ENCODE results near the gene GRAMD1A.

The GRAMD1A gene

GRCh38 chr19:35053667-35054293 lies 53.7 kb downstream of the GRAMD1A start:
- Histone ChIP-seq H3K9me3 (ENCODE audit: control insufficient read depth in 2 of 2, low read length in 2 of 2) (no peaks in the 10 kb centered on the region), H3K27ac (ENCODE audit: low read depth in 2 of 2, low read length in 2 of 2) (no peak overlapping the region), H3K4me1 (ENCODE audit: control insufficient read depth in 2 of 2, insufficient read depth in 2 of 2, low read length in 2 of 2) (no peaks in the 10 kb centered on the region), H3K36me3 (ENCODE audit: control insufficient read depth in 2 of 2, insufficient read depth in 2 of 2, low read length in 2 of 2) (no peaks in the 10 kb centered on the region), H3K4me3 (ENCODE audit: low read length in 2 of 2) (no peak overlapping the region), H3K27me3 (ENCODE audit: control insufficient read depth in 2 of 2, insufficient read depth in 2 of 2, low read length in 2 of 2) (peaks cover 0 to 5% of the 10 kb centered on the region in 2 donors), H3K9ac (ENCODE audit: low read depth in 1 of 2, low read length in 2 of 2) (no peak overlapping the region)

- peaks cover 0 to 5% of the 10 kb centered on the region in 2 donors for H3K27me3 ChIP-seq (ENCODE audit: control insufficient read depth in 2 of 2, insufficient read depth in 2 of 2, low read length in 2 of 2)
- no peak overlapping the region for H3K27ac ChIP-seq (ENCODE audit: low read depth in 2 of 2, low read length in 2 of 2)
- no peaks in the 10 kb centered on the region for H3K4me1 ChIP-seq (ENCODE audit: control insufficient read depth in 2 of 2, insufficient read depth in 2 of 2, low read length in 2 of 2)
- no peaks in the 10 kb centered on the region for H3K9me3 ChIP-seq (ENCODE audit: control insufficient read depth in 2 of 2, low read length in 2 of 2)
- no peak overlapping the region for H3K4me3 ChIP-seq (ENCODE audit: low read length in 2 of 2)
- no peaks in the 10 kb centered on the region for H3K36me3 ChIP-seq (ENCODE audit: control insufficient read depth in 2 of 2, insufficient read depth in 2 of 2, low read length in 2 of 2)
- H3K9ac ChIP-seq (ENCODE audit: low read depth in 1 of 2, low read length in 2 of 2), result no peak overlapping the region
Measured at GRCh38 chr19:35054626-35055025, 54.5 kb downstream of the GRAMD1A start.

GRCh38 chr19:35055715-35056179 lies 55.6 kb downstream of the GRAMD1A start:
- no peak overlapping the region for H3K4me3 ChIP-seq (ENCODE audit: low read length in 2 of 2)
- H3K9me3 ChIP-seq (ENCODE audit: control insufficient read depth in 2 of 2, low read length in 2 of 2), result no peaks in the 10 kb centered on the region
- no peaks in the 10 kb centered on the region for H3K4me1 ChIP-seq (ENCODE audit: control insufficient read depth in 2 of 2, insufficient read depth in 2 of 2, low read length in 2 of 2)
- peaks cover 0 to 5% of the 10 kb centered on the region in 2 donors for H3K27me3 ChIP-seq (ENCODE audit: control insufficient read depth in 2 of 2, insufficient read depth in 2 of 2, low read length in 2 of 2)
- no peak overlapping the region for H3K9ac ChIP-seq (ENCODE audit: low read depth in 1 of 2, low read length in 2 of 2)
- no peak overlapping the region for H3K27ac ChIP-seq (ENCODE audit: low read depth in 2 of 2, low read length in 2 of 2)
- no peaks in the 10 kb centered on the region for H3K36me3 ChIP-seq (ENCODE audit: control insufficient read depth in 2 of 2, insufficient read depth in 2 of 2, low read length in 2 of 2)

GRCh38 chr19:35056513-35057063 lies 56.5 kb downstream of the GRAMD1A start:
- Histone ChIP-seq H3K27me3 (ENCODE audit: control insufficient read depth in 2 of 2, insufficient read depth in 2 of 2, low read length in 2 of 2) (peaks cover 0 to 5% of the 10 kb centered on the region in 2 donors), H3K4me1 (ENCODE audit: control insufficient read depth in 2 of 2, insufficient read depth in 2 of 2, low read length in 2 of 2) (no peaks in the 10 kb centered on the region), H3K36me3 (ENCODE audit: control insufficient read depth in 2 of 2, insufficient read depth in 2 of 2, low read length in 2 of 2) (no peaks in the 10 kb centered on the region), H3K27ac (ENCODE audit: low read depth in 2 of 2, low read length in 2 of 2) (no peak overlapping the region), H3K9me3 (ENCODE audit: control insufficient read depth in 2 of 2, low read length in 2 of 2) (no peaks in the 10 kb centered on the region), H3K9ac (ENCODE audit: low read depth in 1 of 2, low read length in 2 of 2) (no peak overlapping the region), H3K4me3 (ENCODE audit: low read length in 2 of 2) (no peak overlapping the region)

DNA sequence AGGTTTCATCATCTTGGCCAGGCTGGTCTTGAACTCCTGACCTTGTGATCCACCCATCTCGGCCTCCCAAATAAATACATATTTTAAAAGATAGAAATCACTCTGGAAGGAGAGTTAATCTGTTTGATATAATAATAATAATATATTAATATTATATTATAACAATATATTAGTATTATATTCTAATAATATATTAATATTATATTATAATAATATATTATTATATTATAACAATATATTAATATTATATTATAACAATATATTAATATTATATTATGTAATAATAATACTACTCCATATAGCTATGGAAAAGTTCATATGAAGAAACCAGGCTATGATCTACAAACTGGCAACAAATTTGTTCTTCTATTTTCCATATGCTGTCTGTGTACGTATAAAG lies 58.2 kb downstream of the GRAMD1A start:
- Histone ChIP-seq H3K9ac (ENCODE audit: low read depth in 1 of 2, low read length in 2 of 2) (no peak overlapping the region), H3K27ac (ENCODE audit: low read depth in 2 of 2, low read length in 2 of 2) (no peak overlapping the region), H3K4me1 (ENCODE audit: control insufficient read depth in 2 of 2, insufficient read depth in 2 of 2, low read length in 2 of 2) (no peaks in the 10 kb centered on the region), H3K36me3 (ENCODE audit: control insufficient read depth in 2 of 2, insufficient read depth in 2 of 2, low read length in 2 of 2) (no peaks in the 10 kb centered on the region), H3K9me3 (ENCODE audit: control insufficient read depth in 2 of 2, low read length in 2 of 2) (no peaks in the 10 kb centered on the region), H3K27me3 (ENCODE audit: control insufficient read depth in 2 of 2, insufficient read depth in 2 of 2, low read length in 2 of 2) (peaks cover 0 to 5% of the 10 kb centered on the region in 2 donors), H3K4me3 (ENCODE audit: low read length in 2 of 2) (no peak overlapping the region)

GRCh38 chr19:35059006-35059798 lies 59.1 kb downstream of the GRAMD1A start:
- H3K9me3 ChIP-seq (ENCODE audit: control insufficient read depth in 2 of 2, low read length in 2 of 2), result no peaks in the 10 kb centered on the region
- H3K4me3 ChIP-seq (ENCODE audit: low read length in 2 of 2), result no peak overlapping the region
- H3K36me3 ChIP-seq (ENCODE audit: control insufficient read depth in 2 of 2, insufficient read depth in 2 of 2, low read length in 2 of 2), result no peaks in the 10 kb centered on the region
- no peaks in the 10 kb centered on the region for H3K4me1 ChIP-seq (ENCODE audit: control insufficient read depth in 2 of 2, insufficient read depth in 2 of 2, low read length in 2 of 2)
- peaks cover 0 to 5% of the 10 kb centered on the region in 2 donors for H3K27me3 ChIP-seq (ENCODE audit: control insufficient read depth in 2 of 2, insufficient read depth in 2 of 2, low read length in 2 of 2)
- no peak overlapping the region for H3K9ac ChIP-seq (ENCODE audit: low read depth in 1 of 2, low read length in 2 of 2)
- H3K27ac ChIP-seq (ENCODE audit: low read depth in 2 of 2, low read length in 2 of 2), result no peak overlapping the region

DNA sequence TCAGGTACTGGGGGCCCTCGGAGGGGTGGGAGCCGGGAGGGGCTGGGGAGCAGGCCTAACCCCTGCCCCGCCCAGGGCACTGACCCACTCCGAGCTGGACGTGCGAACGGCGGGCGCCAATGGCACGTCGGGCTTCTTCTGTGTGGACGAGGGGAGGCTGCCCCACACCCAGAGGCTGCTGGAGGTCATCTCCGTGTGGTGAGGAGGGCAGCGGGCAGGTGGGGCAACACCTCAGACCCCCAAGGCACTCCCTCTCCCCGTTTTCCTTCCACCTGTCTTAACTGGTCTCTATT lies 59.6 kb downstream of the GRAMD1A start:
- Histone ChIP-seq H3K27me3 (ENCODE audit: control insufficient read depth in 2 of 2, insufficient read depth in 2 of 2, low read length in 2 of 2) (peaks cover 0 to 5% of the 10 kb centered on the region in 2 donors), H3K4me1 (ENCODE audit: control insufficient read depth in 2 of 2, insufficient read depth in 2 of 2, low read length in 2 of 2) (no peaks in the 10 kb centered on the region), H3K9ac (ENCODE audit: low read depth in 1 of 2, low read length in 2 of 2) (no peak overlapping the region), H3K4me3 (ENCODE audit: low read length in 2 of 2) (no peak overlapping the region), H3K36me3 (ENCODE audit: control insufficient read depth in 2 of 2, insufficient read depth in 2 of 2, low read length in 2 of 2) (no peaks in the 10 kb centered on the region), H3K27ac (ENCODE audit: low read depth in 2 of 2, low read length in 2 of 2) (no peak overlapping the region), H3K9me3 (ENCODE audit: control insufficient read depth in 2 of 2, low read length in 2 of 2) (no peaks in the 10 kb centered on the region)

GRCh38 chr19:35060160-35060855 lies 60.2 kb downstream of the GRAMD1A start:
- no peaks in the 10 kb centered on the region for H3K36me3 ChIP-seq (ENCODE audit: control insufficient read depth in 2 of 2, insufficient read depth in 2 of 2, low read length in 2 of 2)
- no peaks in the 10 kb centered on the region for H3K4me1 ChIP-seq (ENCODE audit: control insufficient read depth in 2 of 2, insufficient read depth in 2 of 2, low read length in 2 of 2)
- H3K9ac ChIP-seq (ENCODE audit: low read depth in 1 of 2, low read length in 2 of 2), result no peak overlapping the region
- H3K4me3 ChIP-seq (ENCODE audit: low read length in 2 of 2), result no peak overlapping the region
- H3K27me3 ChIP-seq (ENCODE audit: control insufficient read depth in 2 of 2, insufficient read depth in 2 of 2, low read length in 2 of 2), result peaks cover 0 to 5% of the 10 kb centered on the region in 2 donors
- no peak overlapping the region for H3K27ac ChIP-seq (ENCODE audit: low read depth in 2 of 2, low read length in 2 of 2)
- no peaks in the 10 kb centered on the region for H3K9me3 ChIP-seq (ENCODE audit: control insufficient read depth in 2 of 2, low read length in 2 of 2)

DNA sequence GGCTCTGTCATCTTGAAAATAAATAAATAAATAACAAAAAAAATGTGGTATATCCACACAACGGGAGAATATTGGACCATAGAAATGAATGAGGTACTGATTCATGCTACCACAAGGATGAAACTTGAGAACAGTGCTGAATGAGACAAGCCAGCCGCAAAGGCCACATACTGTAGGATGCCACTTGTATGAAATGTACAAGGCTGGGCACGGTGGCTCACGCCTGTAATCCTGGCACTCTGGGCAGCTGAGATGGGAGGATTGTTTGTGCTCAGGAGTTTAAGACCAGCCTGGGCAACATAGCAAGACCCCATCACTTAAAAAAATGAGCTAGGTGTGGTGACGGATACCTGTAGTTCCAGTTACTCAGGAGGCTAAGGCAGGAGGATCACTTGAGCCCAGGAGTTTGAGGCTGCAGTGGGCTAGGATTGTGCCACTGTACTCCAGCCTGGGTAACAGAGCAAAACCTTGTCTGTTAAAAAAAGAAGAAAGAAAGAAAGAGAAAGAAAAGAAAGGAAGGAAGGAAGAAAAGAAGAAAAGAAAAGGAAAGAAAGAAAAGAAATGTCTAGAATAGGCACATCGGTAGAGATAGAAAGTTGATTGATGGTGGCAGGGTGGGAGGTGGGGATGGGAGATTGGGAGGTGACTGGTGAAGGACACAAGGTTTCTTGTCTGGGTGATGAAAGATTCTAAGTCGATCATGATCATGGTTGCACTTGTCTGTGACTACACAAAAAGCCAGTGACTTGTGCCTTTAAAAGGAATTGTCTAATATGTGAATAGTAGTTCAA lies 61.7 kb downstream of the GRAMD1A start:
- Histone ChIP-seq H3K27ac (ENCODE audit: low read depth in 2 of 2, low read length in 2 of 2) (no peak overlapping the region), H3K4me3 (ENCODE audit: low read length in 2 of 2) (no peak overlapping the region), H3K9ac (ENCODE audit: low read depth in 1 of 2, low read length in 2 of 2) (no peak overlapping the region), H3K27me3 (ENCODE audit: control insufficient read depth in 2 of 2, insufficient read depth in 2 of 2, low read length in 2 of 2) (peaks cover 0 to under 1% of the 10 kb centered on the region in 2 donors), H3K9me3 (ENCODE audit: control insufficient read depth in 2 of 2, low read length in 2 of 2) (no peaks in the 10 kb centered on the region), H3K4me1 (ENCODE audit: control insufficient read depth in 2 of 2, insufficient read depth in 2 of 2, low read length in 2 of 2) (no peaks in the 10 kb centered on the region), H3K36me3 (ENCODE audit: control insufficient read depth in 2 of 2, insufficient read depth in 2 of 2, low read length in 2 of 2) (no peaks in the 10 kb centered on the region)

Data from mucosa of rectum (tissue), 2 donors.